ENCODE data around the gene DAP. TPM values are rescaled to one million over a fixed set of nuclear protein-coding genes. Genes with fewer than 3 reads are reported as not detected.

The DAP gene
- total and polyA plus RNA-seq, 4 donors: 27.2 to 80.8 (median 58.3) TPM

- H3K36me3 ChIP-seq (ENCODE audit: control insufficient read depth, insufficient read depth, low read length): peaks cover 2% of the 10 kb centered on the region
- no peaks in the 10 kb centered on the region for H3K9me3 ChIP-seq (ENCODE audit: control insufficient read depth, insufficient read depth, low read length)
- H3K27me3 ChIP-seq (ENCODE audit: control insufficient read depth, insufficient read depth, low read length): no peaks in the 10 kb centered on the region
- H3K4me3 ChIP-seq (ENCODE audit: low read depth, low read length): no peak overlapping the region
- no peak for DNase-seq (ENCODE audit: low read depth in 4 of 6, low spot score in 6 of 6)
- 97% methylated on average over 7 of the region's 7 CpGs for WGBS (ENCODE audit: insufficient coverage)
- H3K4me1 ChIP-seq (ENCODE audit: control insufficient read depth, insufficient read depth, low read length): peaks cover 14% of the 10 kb centered on the region
- H3K27ac ChIP-seq (ENCODE audit: low read depth, low read length): no peak overlapping the region
Observed at GRCh38 chr5:10700516-10700915, 60.5 kb downstream of the DAP start.

GRCh38 chr5:10699987-10700386 lies 61.0 kb downstream of the DAP start:
- DNase-seq (ENCODE audit: low read depth in 4 of 6, low spot score in 6 of 6): no peak
- 80% methylated on average over 2 of the region's 8 CpGs for WGBS (ENCODE audit: insufficient coverage)
- Histone ChIP-seq H3K4me3 (ENCODE audit: low read depth, low read length) (no peak overlapping the region), H3K4me1 (ENCODE audit: control insufficient read depth, insufficient read depth, low read length) (peaks cover 18% of the 10 kb centered on the region), H3K27me3 (ENCODE audit: control insufficient read depth, insufficient read depth, low read length) (no peaks in the 10 kb centered on the region), H3K36me3 (ENCODE audit: control insufficient read depth, insufficient read depth, low read length) (peaks cover 2% of the 10 kb centered on the region), H3K27ac (ENCODE audit: low read depth, low read length) (no peak overlapping the region), H3K9me3 (ENCODE audit: control insufficient read depth, insufficient read depth, low read length) (no peaks in the 10 kb centered on the region)

GRCh38 chr5:10699281-10699874 lies 61.7 kb downstream of the DAP start:
- 88% methylated on average over 4 of the region's 5 CpGs for WGBS (ENCODE audit: insufficient coverage)
- no peak for DNase-seq (ENCODE audit: low read depth in 4 of 6, low spot score in 6 of 6)
- Histone ChIP-seq H3K27me3 (ENCODE audit: control insufficient read depth, insufficient read depth, low read length) (no peaks in the 10 kb centered on the region), H3K4me3 (ENCODE audit: low read depth, low read length) (no peak overlapping the region), H3K27ac (ENCODE audit: low read depth, low read length) (no peak overlapping the region), H3K9me3 (ENCODE audit: control insufficient read depth, insufficient read depth, low read length) (no peaks in the 10 kb centered on the region), H3K36me3 (ENCODE audit: control insufficient read depth, insufficient read depth, low read length) (peaks cover 2% of the 10 kb centered on the region), H3K4me1 (ENCODE audit: control insufficient read depth, insufficient read depth, low read length) (peaks cover 18% of the 10 kb centered on the region)

GRCh38 chr5:10695759-10696543 lies 65.1 kb downstream of the DAP start:
- no peak overlapping the region for H3K27ac ChIP-seq (ENCODE audit: low read depth, low read length)
- no peaks in the 10 kb centered on the region for H3K27me3 ChIP-seq (ENCODE audit: control insufficient read depth, insufficient read depth, low read length)
- 88% methylated on average over 1 of the region's 7 CpGs for WGBS (ENCODE audit: insufficient coverage)
- no peak overlapping the region for H3K4me3 ChIP-seq (ENCODE audit: low read depth, low read length)
- no peaks in the 10 kb centered on the region for H3K9me3 ChIP-seq (ENCODE audit: control insufficient read depth, insufficient read depth, low read length)
- H3K36me3 ChIP-seq (ENCODE audit: control insufficient read depth, insufficient read depth, low read length): peaks cover 2% of the 10 kb centered on the region
- peaks cover 10% of the 10 kb centered on the region for H3K4me1 ChIP-seq (ENCODE audit: control insufficient read depth, insufficient read depth, low read length)
- no peak for DNase-seq (ENCODE audit: low read depth in 4 of 6, low spot score in 6 of 6)

DNA sequence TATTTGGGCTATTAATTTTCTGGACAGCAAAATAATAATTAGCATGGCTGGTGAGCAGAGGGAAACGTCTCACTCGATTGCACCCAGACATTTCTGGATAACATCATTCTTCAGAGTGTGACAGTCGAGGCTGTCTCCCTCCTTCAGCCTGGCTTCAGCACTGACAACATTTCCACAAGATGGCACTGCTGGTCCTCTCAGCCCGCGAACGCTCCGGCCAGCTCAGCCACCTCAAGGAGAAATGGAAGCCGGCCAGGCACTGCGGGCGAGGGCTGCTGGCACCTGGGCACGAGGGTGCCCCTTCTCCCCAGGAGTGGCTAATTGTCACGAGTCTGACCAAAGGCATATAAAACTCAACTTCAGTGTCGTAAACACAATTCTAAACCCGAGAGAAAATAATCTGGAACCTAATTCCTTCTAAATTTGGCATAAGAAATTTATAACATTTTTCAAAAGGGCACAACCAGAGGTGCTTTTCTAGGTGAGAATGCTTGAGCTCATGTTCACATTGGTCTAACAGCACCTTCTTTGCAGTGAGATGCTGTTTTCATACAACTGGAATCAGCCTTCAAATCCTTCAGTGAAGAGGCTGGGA lies 65.9 kb downstream of the DAP start:
- Histone ChIP-seq H3K9me3 (ENCODE audit: control insufficient read depth, insufficient read depth, low read length) (no peaks in the 10 kb centered on the region), H3K27ac (ENCODE audit: low read depth, low read length) (no peak overlapping the region), H3K4me3 (ENCODE audit: low read depth, low read length) (no peak overlapping the region), H3K27me3 (ENCODE audit: control insufficient read depth, insufficient read depth, low read length) (no peaks in the 10 kb centered on the region), H3K36me3 (ENCODE audit: control insufficient read depth, insufficient read depth, low read length) (no peaks in the 10 kb centered on the region), H3K4me1 (ENCODE audit: control insufficient read depth, insufficient read depth, low read length) (peaks cover 4% of the 10 kb centered on the region)
- 3% methylated on average over 12 of the region's 14 CpGs for WGBS (ENCODE audit: insufficient coverage)
- DNase-seq (ENCODE audit: low read depth in 4 of 6, low spot score in 6 of 6): peak; percentile 40 to 95 (median 62)

GRCh38 chr5:10691826-10692785 lies 68.9 kb downstream of the DAP start:
- 90% methylated on average over 15 of the region's 16 CpGs for WGBS (ENCODE audit: insufficient coverage)
- DNase-seq (ENCODE audit: low read depth in 4 of 6, low spot score in 6 of 6): no peak

GRCh38 chr5:10690460-10691440 lies 70.3 kb downstream of the DAP start:
- H3K27ac ChIP-seq (ENCODE audit: low read depth, low read length): no peak overlapping the region
- 70% methylated on average over 4 of the region's 14 CpGs for WGBS (ENCODE audit: insufficient coverage)
- peak in 1 of 6 donors; percentile 63 for DNase-seq (ENCODE audit: low read depth in 4 of 6, low spot score in 6 of 6)
- no peaks in the 10 kb centered on the region for H3K27me3 ChIP-seq (ENCODE audit: control insufficient read depth, insufficient read depth, low read length)
- H3K36me3 ChIP-seq (ENCODE audit: control insufficient read depth, insufficient read depth, low read length): peaks cover 9% of the 10 kb centered on the region
- H3K4me1 ChIP-seq (ENCODE audit: control insufficient read depth, insufficient read depth, low read length): peaks cover 8% of the 10 kb centered on the region
- H3K4me3 ChIP-seq (ENCODE audit: low read depth, low read length): no peak overlapping the region
- peaks cover 7% of the 10 kb centered on the region for H3K9me3 ChIP-seq (ENCODE audit: control insufficient read depth, insufficient read depth, low read length)

More at GRCh38 chr5:10691826-10692785, 68.9 kb downstream of the DAP start:
- Histone ChIP-seq H3K27ac (ENCODE audit: low read depth, low read length) (no peak overlapping the region), H3K36me3 (ENCODE audit: control insufficient read depth, insufficient read depth, low read length) (peaks cover 9% of the 10 kb centered on the region), H3K4me3 (ENCODE audit: low read depth, low read length) (no peak overlapping the region), H3K4me1 (ENCODE audit: control insufficient read depth, insufficient read depth, low read length) (peaks cover 8% of the 10 kb centered on the region), H3K27me3 (ENCODE audit: control insufficient read depth, insufficient read depth, low read length) (no peaks in the 10 kb centered on the region), H3K9me3 (ENCODE audit: control insufficient read depth, insufficient read depth, low read length) (no peaks in the 10 kb centered on the region)

DNA sequence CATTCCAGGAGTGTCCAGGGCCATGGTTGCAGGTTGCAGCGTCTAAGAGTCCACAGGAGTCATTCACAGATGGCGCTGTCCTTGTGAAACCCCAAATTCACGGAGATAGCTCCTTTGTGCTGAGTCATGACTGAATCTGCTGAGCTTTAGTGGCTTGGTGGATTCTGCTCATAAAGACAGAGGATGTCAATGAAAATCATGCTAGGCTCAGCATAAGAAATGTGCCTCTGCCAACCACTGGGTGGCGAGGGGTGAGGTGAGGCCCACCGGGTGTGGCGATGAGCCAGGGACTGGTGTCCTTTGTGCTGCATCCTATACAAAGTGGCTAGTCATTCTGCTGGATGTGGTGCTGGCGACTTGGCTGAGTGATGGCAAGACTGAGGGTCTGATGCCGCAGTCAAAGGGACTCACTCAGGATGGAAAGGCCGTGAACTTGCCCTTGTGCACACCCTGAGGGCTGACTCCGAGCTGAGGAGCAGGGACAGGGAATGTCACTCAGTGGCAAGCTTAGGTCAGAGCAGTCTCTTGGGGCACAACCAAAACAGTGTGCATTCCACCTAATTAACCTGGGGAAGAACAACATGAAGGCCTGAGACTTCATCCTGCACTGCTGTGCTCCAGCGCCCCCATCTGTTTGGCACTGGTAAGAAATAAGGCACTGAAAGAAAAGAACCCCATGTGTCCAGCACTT lies 71.5 kb downstream of the DAP start:
- H3K36me3 ChIP-seq (ENCODE audit: control insufficient read depth, insufficient read depth, low read length): peaks cover 9% of the 10 kb centered on the region
- H3K4me1 ChIP-seq (ENCODE audit: control insufficient read depth, insufficient read depth, low read length): peaks cover 4% of the 10 kb centered on the region
- peaks cover 7% of the 10 kb centered on the region for H3K9me3 ChIP-seq (ENCODE audit: control insufficient read depth, insufficient read depth, low read length)
- no peak for DNase-seq (ENCODE audit: low read depth in 4 of 6, low spot score in 6 of 6)
- H3K4me3 ChIP-seq (ENCODE audit: low read depth, low read length): no peak overlapping the region
- 73% methylated on average over 11 of the region's 11 CpGs for WGBS (ENCODE audit: insufficient coverage)
- H3K27ac ChIP-seq (ENCODE audit: low read depth, low read length): no peak overlapping the region
- no peaks in the 10 kb centered on the region for H3K27me3 ChIP-seq (ENCODE audit: control insufficient read depth, insufficient read depth, low read length)
